Stimulated activated CD4-positive, alpha-beta T cell treated with anti-CD3 and anti-CD28 coated beads, Interleukin-2, amount 100 ng/mL, for 24 hours (primary cell): ENCODE measurements around the gene HTR1A.

Experiments used
- DNase-seq, 2 donors: peaks; one replicate each; pipeline ENCODE4 v3.0.0-alpha.2; 2020

Gene HTR1A

DNA sequence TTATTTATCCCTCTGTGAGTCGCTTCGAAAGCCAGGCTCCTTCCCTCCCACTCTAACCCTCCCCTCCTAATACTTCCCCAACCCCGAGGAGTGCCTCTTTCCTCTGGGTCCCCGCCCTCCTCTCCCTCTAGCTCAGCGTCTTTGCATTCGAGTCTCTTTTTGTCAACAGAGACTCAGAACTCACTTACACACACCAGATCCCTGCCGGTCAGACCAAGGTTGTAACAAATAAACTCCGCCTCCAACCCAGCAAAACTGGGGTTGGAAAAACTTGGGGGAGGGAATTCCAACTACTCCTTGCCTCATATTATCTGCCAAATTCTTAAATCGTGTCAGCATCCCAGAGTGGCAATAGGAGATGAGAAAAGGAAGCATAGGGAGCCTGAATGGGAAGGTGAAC is at the start of gene HTR1A:
HTR1A (minus strand) TSS at position 167 of the 400 bp plus-strand sequence. CDS start 726 bp downstream, outside the sequence.
- DNase-seq, result no peak

DNA sequence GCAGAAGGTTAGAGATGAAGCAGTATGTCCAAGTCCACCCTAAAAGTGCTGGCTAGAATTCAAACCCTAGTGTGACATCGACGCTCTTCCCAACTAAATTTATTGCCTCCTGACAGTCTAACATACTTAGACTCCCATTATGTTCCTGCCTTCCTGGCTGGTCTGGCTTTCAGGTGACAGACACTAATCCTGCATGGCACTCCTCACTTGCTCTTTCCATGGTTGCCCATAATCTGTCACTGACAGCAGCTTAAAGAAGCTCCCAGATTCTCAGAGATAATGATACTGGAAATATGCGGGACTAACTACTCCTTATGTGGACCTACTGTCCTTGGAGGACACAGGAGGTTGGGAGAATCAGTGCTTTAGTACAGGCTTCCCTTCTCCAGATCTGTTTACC is 41.7 kb upstream of the HTR1A start:
- no peak for DNase-seq

DNA sequence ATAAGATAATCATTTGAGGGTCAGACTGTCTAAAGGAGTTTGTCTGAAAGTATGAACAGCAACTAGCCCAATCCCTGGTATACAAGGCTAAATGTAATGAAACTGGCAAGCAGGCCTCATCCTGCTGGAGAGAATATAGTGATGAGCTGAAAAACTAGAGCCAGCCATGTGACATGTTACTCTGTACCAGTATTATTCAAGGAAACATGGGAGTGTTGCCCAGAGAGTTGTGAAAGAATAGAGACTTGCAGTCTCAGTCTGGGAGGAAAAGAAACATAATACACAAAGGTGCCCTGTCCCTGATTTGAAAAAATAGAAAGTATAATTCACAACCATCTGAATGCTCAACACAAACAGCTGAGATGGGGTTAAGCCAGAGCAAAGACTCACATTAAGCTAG is 37.9 kb upstream of the HTR1A start:
- no peak for DNase-seq

DNA sequence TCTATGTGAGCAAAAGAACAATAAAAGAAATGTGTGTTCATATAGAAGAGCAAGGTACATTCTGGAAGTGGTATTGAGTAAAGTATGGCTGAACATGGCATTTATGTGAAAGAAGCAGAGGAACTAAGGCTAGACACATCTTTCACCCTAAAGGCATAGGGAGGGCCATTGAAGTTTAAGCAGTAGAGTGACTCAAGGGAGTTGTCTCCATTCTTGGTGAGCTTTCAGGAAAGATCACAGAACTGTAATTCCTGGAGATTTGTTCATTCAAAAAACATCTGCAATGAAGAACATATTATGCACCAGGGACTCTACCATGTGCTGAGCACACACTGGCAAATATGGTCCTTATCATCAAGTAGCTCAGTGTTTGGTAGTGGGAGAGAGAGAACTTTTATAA is 24.8 kb upstream of the HTR1A start:
- DNase-seq, result no peak

DNA sequence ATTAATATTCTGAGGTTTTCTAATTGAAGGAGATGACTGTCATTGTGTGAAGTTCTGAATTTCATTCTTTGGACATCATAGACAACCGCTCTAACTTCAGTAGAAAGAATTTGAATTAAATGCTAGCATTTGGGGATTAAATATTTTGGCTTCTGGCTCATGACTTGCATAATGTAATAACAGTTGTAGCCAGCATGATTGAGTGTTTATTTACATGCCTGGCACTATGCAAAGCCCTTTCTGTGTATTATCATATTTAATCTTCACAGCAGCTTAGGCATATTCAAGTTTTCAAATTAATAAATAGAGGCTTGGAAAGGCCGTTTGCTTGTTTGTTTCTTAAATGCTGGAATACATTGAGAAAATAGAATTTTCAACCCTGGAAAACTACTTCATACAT is 19.6 kb upstream of the HTR1A start:
- no peak for DNase-seq

DNA sequence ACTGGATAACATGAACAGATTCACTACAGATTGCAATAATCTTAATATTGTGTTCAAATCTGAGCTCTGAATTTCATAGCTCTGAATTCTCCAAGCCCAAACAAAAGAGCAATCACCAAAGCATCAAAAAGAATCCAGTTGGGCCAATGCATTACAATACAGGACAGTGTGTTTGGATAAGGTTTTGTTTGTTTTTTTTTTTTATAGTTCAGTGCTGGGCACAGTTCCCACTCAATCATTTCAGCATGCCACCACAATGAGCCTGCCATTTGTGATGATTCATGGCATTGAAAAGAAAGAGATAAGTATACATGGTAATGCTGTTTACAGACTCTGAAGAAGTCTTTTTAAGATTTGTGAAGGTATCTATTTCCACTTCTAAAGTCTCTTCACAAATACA is 1.7 kb upstream of the HTR1A start:
- no peak for DNase-seq

DNA sequence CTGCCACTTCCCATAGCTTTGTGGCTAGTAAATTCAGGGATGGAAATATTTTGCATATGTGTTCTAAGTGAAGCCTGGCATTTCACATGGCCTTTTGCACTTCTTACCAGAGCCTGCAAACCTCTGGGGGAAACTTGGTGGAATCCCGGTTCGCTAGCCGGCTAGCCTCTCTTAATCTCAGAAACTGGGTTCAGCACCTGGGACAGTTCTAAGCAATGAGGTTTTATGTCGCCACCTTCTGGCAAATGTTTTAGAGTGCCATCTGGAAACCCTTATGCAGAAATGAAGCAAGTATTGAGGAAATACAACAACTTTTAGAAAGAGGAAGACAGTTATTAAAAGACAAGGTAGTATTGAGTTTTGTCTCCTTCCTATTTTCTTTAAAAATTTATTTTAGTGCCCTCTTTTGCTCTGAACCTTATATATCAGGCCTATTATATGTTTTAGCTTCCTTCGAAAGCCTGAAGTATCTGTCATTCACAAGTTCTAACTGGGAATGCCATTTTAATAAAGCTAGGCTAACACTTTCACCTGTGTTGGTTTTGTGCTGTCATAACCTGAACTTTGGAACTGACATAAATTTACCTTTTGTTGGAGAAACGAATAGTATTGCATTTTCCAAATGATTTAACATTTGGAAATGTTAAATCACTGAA is 963 bp upstream of the HTR1A start:
- DNase-seq, result peak in 1 of 2 donors; percentile 8

DNA sequence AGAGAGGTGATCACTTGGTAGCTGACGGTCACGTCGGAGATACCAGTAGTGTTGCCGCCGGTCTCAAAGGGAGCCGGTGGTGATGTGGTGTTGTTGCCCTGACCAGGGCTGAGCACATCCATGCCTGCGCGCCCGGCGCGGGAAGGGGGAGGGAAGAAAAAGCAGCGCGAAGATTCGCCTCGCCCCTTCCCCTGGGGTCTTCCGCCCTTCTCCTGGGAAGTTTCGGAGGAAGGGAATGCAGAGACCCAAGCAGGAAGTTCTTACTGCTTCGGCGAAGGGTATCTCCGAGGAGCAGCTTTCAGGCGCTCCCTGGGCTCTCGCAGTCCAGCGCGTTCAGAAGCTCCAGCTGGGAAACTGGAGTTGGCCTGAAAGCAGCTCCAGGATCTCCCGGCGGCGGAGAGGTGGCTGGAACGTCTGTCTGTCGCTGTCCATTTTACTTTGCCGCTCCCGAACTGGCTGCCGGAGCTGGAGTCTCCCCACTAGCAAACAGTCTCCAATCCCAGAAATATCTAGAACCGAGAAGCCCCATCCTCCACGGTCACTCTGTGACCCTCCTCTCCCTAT is 565 bp downstream of the HTR1A start:
- DNase-seq, result no peak

DNA sequence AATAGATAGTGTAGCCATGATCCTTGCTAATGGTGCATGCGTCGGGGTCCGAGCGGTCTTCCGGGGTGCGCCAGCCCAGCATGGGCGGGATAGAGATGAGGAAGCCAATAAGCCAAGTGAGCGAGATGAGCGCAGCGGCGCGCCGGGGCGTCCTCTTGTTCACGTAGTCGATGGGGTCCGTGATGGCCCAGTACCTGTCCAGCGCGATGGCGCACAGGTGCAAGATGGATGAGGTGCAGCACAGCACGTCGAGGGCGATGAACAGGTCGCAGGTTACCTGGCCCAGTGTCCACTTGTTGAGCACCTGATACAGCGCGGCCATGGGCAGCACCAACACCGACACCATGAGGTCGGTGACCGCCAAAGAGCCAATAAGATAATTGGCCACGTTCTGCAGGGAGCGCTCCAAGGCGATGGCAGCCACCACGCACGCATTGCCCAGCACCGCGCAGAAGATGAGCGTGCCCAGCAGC is 1.1 kb downstream of the HTR1A start:
- no peak for DNase-seq

DNA sequence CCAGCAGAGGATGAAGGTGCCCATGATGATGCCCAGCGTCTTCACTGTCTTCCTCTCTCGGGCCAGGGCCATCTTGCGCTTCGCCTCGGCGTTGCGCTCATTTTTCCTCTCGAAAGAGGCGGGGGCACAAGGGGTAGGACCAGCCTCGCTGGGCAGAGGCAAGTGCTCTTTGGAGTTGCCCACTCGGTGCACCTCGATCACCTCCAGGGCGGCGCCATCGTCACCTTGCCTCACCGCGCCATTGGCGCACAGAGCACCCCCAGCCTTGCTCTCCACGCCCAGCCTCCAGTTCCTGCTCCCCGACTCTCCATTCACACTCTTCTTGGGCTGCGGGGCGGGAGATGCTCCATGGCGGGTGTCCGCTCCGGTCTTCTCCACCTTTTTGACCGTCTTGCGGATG is 1.6 kb downstream of the HTR1A start:
- DNase-seq, result no peak

DNA sequence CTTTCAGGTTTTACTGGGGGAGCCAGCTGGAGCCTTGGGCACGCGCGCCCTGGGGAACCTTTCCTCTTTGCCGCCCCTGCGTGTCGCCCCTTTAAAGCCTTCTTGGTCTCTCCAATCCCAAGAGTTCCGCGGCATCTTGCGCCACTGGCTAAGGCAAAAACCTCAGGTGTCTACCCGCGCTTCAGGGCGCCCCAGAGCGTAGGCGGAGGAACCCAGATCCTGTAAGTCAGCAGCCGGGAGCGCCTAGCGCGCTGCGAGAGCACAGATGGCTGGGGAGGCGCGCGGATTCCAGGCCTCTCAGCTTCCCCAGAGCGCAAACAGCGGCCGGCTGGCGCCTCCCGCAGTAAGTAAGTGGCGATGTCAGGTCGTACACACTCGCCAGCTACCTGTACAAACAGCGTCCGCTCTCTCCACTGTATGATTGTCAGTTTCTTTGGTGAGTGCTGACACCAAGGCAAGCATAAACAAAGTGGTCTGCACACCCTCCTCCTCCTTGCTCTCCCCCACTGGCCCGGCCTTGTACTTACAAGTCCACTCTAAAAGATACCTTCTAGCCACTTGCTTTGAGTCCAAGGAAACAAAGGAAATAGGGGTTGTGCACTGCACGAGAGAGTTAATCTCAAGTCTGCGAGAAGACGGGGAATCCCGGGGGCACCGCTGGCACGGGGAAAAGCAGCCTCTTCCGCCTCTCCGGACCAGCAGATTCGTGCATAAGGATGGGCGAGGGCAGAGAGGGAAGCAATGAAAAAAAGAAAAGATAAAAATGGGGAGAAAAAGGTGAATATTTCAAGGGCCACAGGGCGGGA is 2.9 kb downstream of the HTR1A start:
- no peak for DNase-seq

DNA sequence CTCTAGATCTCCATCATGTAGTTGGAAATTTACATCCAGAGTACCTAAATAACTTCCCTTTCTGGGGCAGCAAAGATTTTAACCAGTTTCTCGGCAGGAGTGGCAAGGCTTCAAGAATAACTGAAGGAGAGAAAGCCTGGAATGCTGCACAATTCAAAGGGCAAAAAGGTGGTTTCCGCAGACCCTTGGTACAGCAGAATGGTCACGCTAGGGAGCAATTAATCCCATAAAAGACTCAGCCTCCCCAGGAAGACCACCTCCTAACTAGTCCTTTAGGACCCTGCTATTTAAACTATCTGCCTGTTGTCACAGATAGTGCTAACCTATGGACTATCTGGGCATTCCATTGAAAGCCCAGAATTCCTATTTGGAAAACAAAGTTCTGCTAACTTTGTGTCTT is 3.6 kb downstream of the HTR1A start:
- DNase-seq, result no peak

DNA sequence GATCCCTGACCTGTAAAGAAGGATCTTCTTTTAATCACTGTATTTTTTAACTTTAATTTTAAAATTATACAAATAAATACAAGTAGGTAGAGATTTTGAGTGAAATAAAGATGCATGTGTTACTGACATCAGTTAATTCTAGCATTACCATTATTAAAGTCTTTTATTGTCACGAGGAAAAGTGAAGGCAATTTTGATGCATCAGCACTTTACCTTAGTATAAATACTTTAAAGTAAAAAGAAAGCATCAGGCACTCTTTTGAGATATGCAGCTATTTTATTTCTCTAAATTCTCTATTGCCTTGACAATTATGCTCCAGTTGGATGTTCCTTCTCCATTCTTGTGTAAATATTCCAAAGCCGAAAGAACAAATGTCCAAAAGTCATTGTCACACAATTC is 4.6 kb downstream of the HTR1A start:
- DNase-seq, result no peak

DNA sequence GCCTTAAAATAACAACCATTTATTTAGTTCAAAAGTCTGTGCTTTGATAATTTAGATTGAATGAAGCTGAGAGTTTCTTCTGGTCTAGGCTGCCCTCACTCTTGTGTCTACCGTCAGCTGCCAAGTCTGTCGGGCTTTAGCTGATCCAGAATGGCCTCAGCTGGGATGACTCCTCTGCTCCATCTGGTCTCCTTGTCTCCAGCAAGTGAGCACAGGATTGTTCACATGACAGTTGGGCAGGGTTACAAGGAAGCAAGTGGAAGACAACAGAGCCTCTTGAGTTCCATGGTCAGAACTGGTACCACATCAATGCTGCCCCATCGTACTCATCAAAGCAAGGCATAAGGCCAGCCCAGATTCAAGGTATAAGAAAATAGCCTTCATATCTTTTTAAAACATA is 9.0 kb downstream of the HTR1A start:
- DNase-seq, result no peak

DNA sequence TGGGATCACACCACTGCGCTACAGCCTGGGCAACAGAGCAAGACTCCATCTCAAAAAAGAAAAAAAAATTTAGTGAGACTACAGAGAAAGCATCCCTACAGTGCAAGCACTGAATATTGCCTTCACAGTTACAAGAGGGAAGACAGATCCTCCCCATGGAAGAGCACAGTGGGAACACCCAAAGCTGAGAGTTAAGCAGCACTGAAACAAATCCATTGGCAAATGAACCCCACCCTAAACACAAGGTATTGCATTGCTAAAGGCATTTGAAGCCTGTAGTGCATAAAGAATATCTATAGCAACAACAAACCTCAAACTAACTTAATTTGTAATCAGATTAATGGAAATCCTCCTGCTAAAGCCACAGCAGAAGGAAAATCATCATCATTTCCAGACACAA is 27.1 kb downstream of the HTR1A start:
- DNase-seq, result no peak

DNA sequence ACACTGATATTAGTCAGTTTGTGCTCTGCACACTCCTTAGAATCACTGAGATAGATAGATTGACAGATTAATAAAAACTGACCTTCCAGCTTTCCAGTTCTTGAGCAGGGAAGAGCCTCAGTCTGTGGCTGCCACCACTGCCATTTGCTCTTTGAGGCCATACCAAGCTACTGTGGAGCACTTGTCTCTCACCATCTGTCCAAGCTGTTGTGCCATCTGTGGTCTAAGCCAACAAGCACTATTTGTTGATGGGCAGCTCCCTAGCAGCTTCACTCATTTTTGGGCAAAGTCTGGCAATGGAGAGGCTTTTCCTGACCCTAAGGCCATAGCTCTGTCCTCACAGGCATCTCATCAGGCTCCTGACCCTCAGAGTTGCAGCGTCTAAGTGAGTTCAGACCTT is 30.4 kb downstream of the HTR1A start:
- no peak for DNase-seq

DNA sequence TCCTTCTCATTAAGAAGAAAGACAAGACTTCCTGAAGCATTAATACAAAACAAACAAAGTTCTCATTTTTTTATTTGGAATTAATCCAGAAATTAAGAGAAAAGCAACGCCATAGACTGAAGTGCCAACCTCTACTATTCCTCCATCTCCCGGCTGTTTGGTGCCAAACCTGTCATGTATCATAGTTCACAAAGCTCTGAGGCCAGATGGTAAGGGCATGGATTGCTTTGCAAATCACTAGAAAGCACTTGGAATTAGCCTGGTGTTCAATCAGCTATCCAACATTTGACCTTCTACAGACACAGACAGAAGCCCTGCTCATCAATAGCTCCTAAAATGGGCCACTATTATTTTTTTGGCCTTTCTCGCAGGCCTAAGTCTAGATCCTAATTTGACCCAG is 33.8 kb downstream of the HTR1A start:
- DNase-seq, result no peak

DNA sequence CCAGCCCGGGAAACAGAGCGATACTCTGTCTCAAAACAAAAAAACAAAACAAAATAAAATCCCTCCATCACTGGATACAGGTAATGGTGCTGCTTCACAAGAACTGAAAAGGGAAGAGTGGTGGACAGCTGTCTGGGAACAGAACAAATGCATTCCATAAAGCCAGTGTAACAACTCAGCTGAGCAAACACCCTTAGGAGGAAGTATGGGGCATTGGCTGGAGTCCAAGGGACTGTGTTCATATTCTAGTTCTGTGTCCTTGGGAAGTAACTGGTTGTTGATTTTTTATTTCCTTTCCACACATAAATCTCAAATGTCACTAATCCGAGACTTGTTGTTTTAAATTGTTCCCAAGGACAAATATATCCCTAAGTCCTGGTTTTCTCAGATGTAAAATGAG is 38.3 kb downstream of the HTR1A start:
- no peak for DNase-seq

DNA sequence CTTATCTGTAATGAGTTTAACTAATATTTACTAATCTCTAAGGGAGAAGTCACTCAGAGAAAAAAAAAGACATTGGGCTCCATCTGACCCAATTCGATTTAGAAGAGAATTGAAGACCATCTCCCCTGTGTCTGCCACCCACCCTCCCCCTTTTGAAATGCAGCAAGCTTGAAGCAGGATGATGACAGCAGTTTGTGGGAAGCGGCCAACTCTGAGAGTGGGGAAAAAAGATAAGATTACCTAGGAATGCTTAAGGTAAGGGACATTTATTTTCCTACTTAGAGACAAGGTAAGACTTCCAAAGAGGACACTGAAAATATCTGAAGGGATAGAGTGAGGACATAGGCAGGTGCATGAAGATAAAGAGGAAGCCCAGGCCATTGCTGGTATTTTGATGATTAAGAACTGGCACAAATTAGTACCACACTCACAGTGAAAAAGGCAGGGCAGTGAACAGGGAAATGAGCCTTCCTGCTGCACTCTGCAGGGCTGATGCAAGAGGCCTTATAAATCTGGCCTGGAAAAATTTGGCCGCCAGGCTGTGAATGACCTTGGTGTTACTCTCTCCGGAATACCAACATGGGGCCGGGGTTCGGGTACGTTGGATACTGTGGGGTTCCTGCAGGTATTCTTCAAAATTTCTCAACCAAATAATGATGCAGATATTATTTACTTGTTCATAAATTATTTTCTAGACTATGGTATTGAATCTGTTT is 42.3 kb downstream of the HTR1A start:
- no peak for DNase-seq

DNA sequence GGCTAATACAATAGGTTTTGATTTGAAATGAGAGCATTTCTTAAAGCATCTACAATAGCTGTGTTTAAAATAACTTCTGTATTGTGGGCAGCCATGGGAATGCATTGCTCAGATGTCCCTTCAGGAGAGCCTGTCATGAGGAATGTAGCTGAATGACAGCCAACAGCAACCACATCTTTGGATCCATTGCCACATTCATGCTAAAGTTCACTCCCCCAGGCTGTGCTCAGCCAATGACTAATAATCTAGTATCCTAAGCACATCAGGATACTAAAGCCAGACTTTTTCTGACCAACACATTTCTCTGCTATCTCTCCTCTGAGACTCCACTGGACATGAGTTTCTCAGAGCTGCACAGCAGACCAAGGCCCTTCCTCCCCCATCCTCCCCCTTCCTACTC is 45.5 kb downstream of the HTR1A start:
- no peak for DNase-seq

DNA sequence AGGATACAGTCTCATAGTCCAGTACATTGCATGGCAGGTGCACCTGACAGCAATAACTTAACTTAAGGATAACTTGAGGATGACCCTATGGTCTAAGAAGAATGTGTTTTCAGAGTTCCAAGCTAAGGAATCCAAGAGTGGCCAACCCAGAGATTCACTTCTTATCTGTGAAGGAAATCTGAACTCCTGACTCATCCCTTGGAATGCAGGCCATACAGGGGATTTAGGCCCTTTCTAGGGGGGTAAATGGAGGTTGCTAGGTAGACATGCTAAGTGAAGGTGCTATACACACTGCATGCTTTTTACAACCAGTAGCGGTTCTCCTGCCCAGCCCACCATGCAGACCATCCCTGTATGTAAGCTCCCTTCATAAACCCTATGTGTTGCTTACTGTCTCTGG is 50.4 kb downstream of the HTR1A start:
- DNase-seq, result no peak
